Measurements from ENCODE around the gene RNF222. TPM values are rescaled to one million over a fixed set of nuclear protein-coding genes. Genes with fewer than 3 reads are reported as not detected.

Gene RNF222
- polyA plus RNA-seq, 1 donor (not counting 4 experiments of a cell fraction or from before 2014, with no cell fraction given) = 0.18 TPM

- no peak overlapping the region for H3K4me2 ChIP-seq (ENCODE audit: control insufficient read depth, extremely low read depth, insufficient read depth, low read depth, low read length)
- no peak for FAIRE-seq
- H3K36me3 ChIP-seq (ENCODE audit: control insufficient read depth in 2 of 2, extremely low read depth in 1 of 2, insufficient read depth in 2 of 2, low read length in 2 of 2) = peaks cover 0 to 2% of the 10 kb centered on the region in 2 experiments
- no peaks in the 10 kb centered on the region for H3K79me2 ChIP-seq (ENCODE audit: control insufficient read depth, insufficient read depth, low read length)
- H2AFZ ChIP-seq (ENCODE audit: control insufficient read depth, low read length) = no peak overlapping the region
- dilution Hi-C loops (cut with MboI; ENCODE audit: extremely low pct_ligation_motif_present, low sequenced_read_pairs) = no loop called here
- H3K9me1 ChIP-seq (ENCODE audit: control insufficient read depth, extremely low read depth, insufficient read depth, low read length) = no peaks in the 10 kb centered on the region
- TF ChIP-seq EZH2 (IDR thresholded peaks at IDR 0.05; ENCODE audit: low read length) = no peak
- TF ChIP-seq CTCF (optimal IDR thresholded peaks at IDR 0.05 in 1 of 3, IDR thresholded peaks at IDR 0.05 in 1 of 3, conservative IDR thresholded peaks at IDR 0.05 in 1 of 3; ENCODE audit: extremely low read depth in 1 of 3, insufficient read depth in 2 of 3, low read length in 3 of 3) = no peak
- H3K27me3 ChIP-seq (ENCODE audit: control insufficient read depth, extremely low read depth, insufficient read depth, low read length) = no peaks in the 10 kb centered on the region
- H3K4me1 ChIP-seq (ENCODE audit: control insufficient read depth, extremely low read depth, insufficient read depth, low read length) = no peaks in the 10 kb centered on the region
- no peak for DNase-seq (ENCODE audit: low read depth, low spot score)
- no peaks in the 10 kb centered on the region for H4K20me1 ChIP-seq (ENCODE audit: control insufficient read depth, extremely low read depth, insufficient read depth, low read length)
- no peak overlapping the region for H3K9ac ChIP-seq (ENCODE audit: control insufficient read depth, extremely low read depth, insufficient read depth, low read length)
- no peak overlapping the region for H3K27ac ChIP-seq (ENCODE audit: control insufficient read depth, insufficient read depth, low read length)
- H3K4me3 ChIP-seq (ENCODE audit: control insufficient read depth in 2 of 3, extremely low read depth in 1 of 3, insufficient read depth in 2 of 3, low read depth in 1 of 3, low read length in 3 of 3) = no peak overlapping the region
- no peaks in the 10 kb centered on the region for H3K9me3 ChIP-seq (ENCODE audit: control insufficient read depth, low read depth, low read length)
Measured at GRCh38 chr17:8368193-8368592, 29.4 kb downstream of the RNF222 start.

- TF ChIP-seq CTCF (optimal IDR thresholded peaks at IDR 0.05 in 1 of 3, IDR thresholded peaks at IDR 0.05 in 1 of 3, conservative IDR thresholded peaks at IDR 0.05 in 1 of 3; ENCODE audit: extremely low read depth in 1 of 3, insufficient read depth in 2 of 3, low read length in 3 of 3) (no peak), EZH2 (IDR thresholded peaks at IDR 0.05; ENCODE audit: low read length) (no peak)
Measured at GRCh38 chr17:8366231-8366630, 31.4 kb downstream of the RNF222 start.

More at GRCh38 chr17:8366231-8366630, 31.4 kb downstream of the RNF222 start:
- no peak overlapping the region for H3K9ac ChIP-seq (ENCODE audit: control insufficient read depth, extremely low read depth, insufficient read depth, low read length)
- no peaks in the 10 kb centered on the region for H3K27me3 ChIP-seq (ENCODE audit: control insufficient read depth, extremely low read depth, insufficient read depth, low read length)
- no peak overlapping the region for H3K27ac ChIP-seq (ENCODE audit: control insufficient read depth, insufficient read depth, low read length)
- no peaks in the 10 kb centered on the region for H3K9me1 ChIP-seq (ENCODE audit: control insufficient read depth, extremely low read depth, insufficient read depth, low read length)
- no peak overlapping the region for H3K4me3 ChIP-seq (ENCODE audit: control insufficient read depth in 2 of 3, extremely low read depth in 1 of 3, insufficient read depth in 2 of 3, low read depth in 1 of 3, low read length in 3 of 3)
- dilution Hi-C loops (cut with MboI; ENCODE audit: extremely low pct_ligation_motif_present, low sequenced_read_pairs) = no loop called here
- no peaks in the 10 kb centered on the region for H3K79me2 ChIP-seq (ENCODE audit: control insufficient read depth, insufficient read depth, low read length)
- no peak overlapping the region for H2AFZ ChIP-seq (ENCODE audit: control insufficient read depth, low read length)
- no peak overlapping the region for H3K4me2 ChIP-seq (ENCODE audit: control insufficient read depth, extremely low read depth, insufficient read depth, low read depth, low read length)
- peaks cover 0 to 2% of the 10 kb centered on the region in 2 experiments for H3K36me3 ChIP-seq (ENCODE audit: control insufficient read depth in 2 of 2, extremely low read depth in 1 of 2, insufficient read depth in 2 of 2, low read length in 2 of 2)
- H4K20me1 ChIP-seq (ENCODE audit: control insufficient read depth, extremely low read depth, insufficient read depth, low read length) = no peaks in the 10 kb centered on the region
- DNase-seq (ENCODE audit: low read depth, low spot score) = no peak
- no peak for FAIRE-seq
- H3K4me1 ChIP-seq (ENCODE audit: control insufficient read depth, extremely low read depth, insufficient read depth, low read length) = no peaks in the 10 kb centered on the region
- no peaks in the 10 kb centered on the region for H3K9me3 ChIP-seq (ENCODE audit: control insufficient read depth, low read depth, low read length)
